Gastroesophageal sphincter (tissue), 4 donors: Measurements from ENCODE around the gene ZNF723. TPM values are rescaled to one million over a fixed set of nuclear protein-coding genes. Genes with fewer than 3 reads are reported as not detected.
"Not testable (repeated sequence)": the region's sequence is repeated elsewhere in the genome, so short reads cannot be mapped to it uniquely, and the experiment has no call there.

Experiments used
- ATAC-seq: fragments of 150-250 bp; one replicate; pipeline ENCODE4 v1.9.1; 2016; ENCODE audit warnings: mild to moderate bottlenecking, moderate library complexity
- H3K27ac ChIP-seq, 4 donors: fragments of 200-600 bp; sonication (generic) in 3 of 4; 1 replicate in 3 of 4; 2 replicates in 1 of 4; pipeline ENCODE4 v1.5.1; 2016 to 2019
- H3K27me3 ChIP-seq: fragments of 200-600 bp; sonication (generic); one replicate; pipeline ENCODE4 v1.5.1; 2019
- H3K36me3 ChIP-seq, 2 donors: fragments of 200-600 bp; sonication (generic); one replicate each; pipeline ENCODE4 v1.5.1; 2019; ENCODE audit warnings: control low read depth in 1 of 2
- H3K4me1 ChIP-seq, 3 donors: fragments of 200-600 bp; sonication (generic); 1 replicate in 2 of 3; 2 replicates in 1 of 3; pipeline ENCODE4 v1.5.1; 2016 to 2019; ENCODE audit warnings: control low read depth in 2 of 3
- H3K4me3 ChIP-seq, 2 donors: fragments of 200-600 bp; sonication (generic); one replicate each; pipeline ENCODE4 v1.5.1; 2019; ENCODE audit warnings: mild to moderate bottlenecking in 1 of 2, moderate library complexity in 1 of 2
- H3K9me3 ChIP-seq, 3 donors: fragments of 200-600 bp; sonication (generic); one replicate each; pipeline ENCODE4 v1.5.1; 2017 to 2019; ENCODE audit warnings: control low read depth in 2 of 3
- CTCF ChIP-seq, 4 experiments: fragments of 200-600 bp in 2 of 4; fragments of 450-650 bp in 2 of 4; sonication (generic) in 1 of 4; IDR thresholded peaks; one replicate each; pipeline ENCODE4 v1.5.1; 2017 to 2019; ENCODE audit warnings: antibody characterized with exemption in 4 of 4, mild to moderate bottlenecking in 2 of 4, moderate library complexity in 2 of 4
- EP300 ChIP-seq: sonication (generic); formaldehyde crosslinking; IDR thresholded peaks from one replicate; pipeline ENCODE4 v1.6.1; 2017; ENCODE audit warnings: antibody characterized with exemption, mild to moderate bottlenecking
- POLR2A ChIP-seq, 2 donors: fragments of 450-650 bp; IDR thresholded peaks; one replicate each; pipeline ENCODE4 v1.6.1; 2017; ENCODE audit warnings: antibody characterized with exemption in 2 of 2, mild to moderate bottlenecking in 2 of 2, moderate library complexity in 1 of 2
- POLR2AphosphoS5 ChIP-seq: sonication (generic); formaldehyde crosslinking; IDR thresholded peaks from one replicate; pipeline ENCODE4 v1.6.1; 2017; ENCODE audit warnings: antibody characterized with exemption
- WGBS, 2 donors: methylation state at CpG; one replicate each; pipeline ENCODE4 v1.1.5; 2018; ENCODE audit warnings: low coverage in 1 of 2; 5-methylcytosine and 5-hydroxymethylcytosine counted together
- total RNA-seq, 4 donors: library from RNA; depleted of rRNA; stranded (reverse); fragments of >200 nt; gene quantifications; one replicate each; pipeline ENCODE4 v1.1.0, GENCODE V29; 2016

Gene ZNF723
- total RNA-seq, 4 donors from 2014 or later = not detected

- Histone ChIP-seq H3K36me3 (no peaks in the 10 kb centered on the region), H3K9me3 (peaks cover 0 to 15% (median 0%) of the 10 kb centered on the region in 3 donors), H3K27me3 (peaks cover 47% of the 10 kb centered on the region), H3K4me3 (no peak overlapping the region), H3K27ac (no peak overlapping the region), H3K4me1 (no peaks in the 10 kb centered on the region)
- 0 to 13% methylated on average over 1 to 3 of the region's 72 CpGs for WGBS, 2 donors
- TF ChIP-seq POLR2AphosphoS5 (no peak), POLR2A (IDR thresholded peaks at IDR 0.05) (no peak), EP300 (no peak), CTCF (IDR thresholded peaks at IDR 0.05) (no peak)
- ATAC-seq = no peak
Observed at GRCh38 chr19:22807061-22807835, 24.8 kb upstream of the ZNF723 start.

- H3K4me3 ChIP-seq = no peak overlapping the region
- TF ChIP-seq EP300 (no peak), POLR2AphosphoS5 (no peak)
- H3K27ac ChIP-seq = no peak overlapping the region
- ATAC-seq = no peak
- H3K27me3 ChIP-seq = peaks cover 4% of the 10 kb centered on the region
- WGBS, 2 donors = 67 to 89% methylated on average over 1 of the region's 2 CpGs
- no peaks in the 10 kb centered on the region for H3K36me3 ChIP-seq
- H3K9me3 ChIP-seq = peaks cover 0 to 7% (median 0%) of the 10 kb centered on the region in 3 donors
- H3K4me1 ChIP-seq = no peaks in the 10 kb centered on the region
Observed at GRCh38 chr19:22814124-22814523, 18.0 kb upstream of the ZNF723 start.

GRCh38 chr19:22831211-22831610, 880 bp upstream of the ZNF723 start:
- Histone ChIP-seq H3K9me3 (peaks cover 0 to 49% (median 2%) of the 10 kb centered on the region in 3 donors), H3K27ac (no peak overlapping the region), H3K4me3 (no peak overlapping the region), H3K27me3 (peaks cover 13% of the 10 kb centered on the region), H3K36me3 (no peaks in the 10 kb centered on the region), H3K4me1 (no peaks in the 10 kb centered on the region)
- no peak for ATAC-seq
- TF ChIP-seq CTCF (IDR thresholded peaks at IDR 0.05) (no peak), POLR2AphosphoS5 (no peak), POLR2A (IDR thresholded peaks at IDR 0.05) (no peak), EP300 (no peak)
- WGBS, 2 donors = 94 to 96% methylated on average over 9 to 10 of the region's 11 CpGs

GRCh38 chr19:22857713-22858320, 25.7 kb downstream of the ZNF723 start:
- H3K9me3 ChIP-seq = peaks cover 0 to 81% (median 0%) of the 10 kb centered on the region in 3 donors
- not testable (repeated sequence) for H3K27me3 ChIP-seq, H3K4me3 ChIP-seq, H3K27ac ChIP-seq, H3K4me1 ChIP-seq, ATAC-seq, H3K36me3 ChIP-seq

- TF ChIP-seq POLR2AphosphoS5 (no peak), CTCF (IDR thresholded peaks at IDR 0.05) (peak in 3 of 4 experiments; percentile 29 to 56 (median 42))
- Histone ChIP-seq H3K27ac (no peak overlapping the region), H3K9me3 (no peaks in the 10 kb centered on the region), H3K27me3 (no peaks in the 10 kb centered on the region), H3K36me3 (no peaks in the 10 kb centered on the region), H3K4me1 (no peaks in the 10 kb centered on the region), H3K4me3 (no peak overlapping the region)
- ATAC-seq = no peak
- whole genome bisulfite sequencing, 2 donors = 5 to 6% methylated on average over 3 of the region's 3 CpGs
Observed at GRCh38 chr19:22882797-22883196, 50.7 kb downstream of the ZNF723 start.

GRCh38 chr19:22893855-22894270, 61.8 kb downstream of the ZNF723 start:
- Histone ChIP-seq H3K36me3 (no peaks in the 10 kb centered on the region), H3K27ac (no peak overlapping the region), H3K4me1 (no peaks in the 10 kb centered on the region), H3K9me3 (peaks cover 0 to 10% (median 0%) of the 10 kb centered on the region in 3 donors), H3K4me3 (no peak overlapping the region), H3K27me3 (no peaks in the 10 kb centered on the region)
- WGBS, 2 donors = 93% methylated on average over 7 of the region's 35 CpGs; no CpG with 5 or more reads in 1 of the 2 donors
- TF ChIP-seq EP300 (no peak), POLR2A (IDR thresholded peaks at IDR 0.05) (no peak), CTCF (IDR thresholded peaks at IDR 0.05) (no peak), POLR2AphosphoS5 (no peak)
- ATAC-seq = no peak
